GM23248 (cell line): Measurements from ENCODE around the gene UBQLN1.

ENCODE experiments used
- EZH2 ChIP-seq: fragments of 200-600 bp; sonication (generic); IDR thresholded peaks from 2 replicates; pipeline ENCODE4 v1.6.1; 2018; ENCODE audit warnings: antibody characterized with exemption, mild to moderate bottlenecking; ENCODE audit not compliant: insufficient read depth, poor library complexity, severe bottlenecking
- EZH2phosphoT487 ChIP-seq: fragments of 200-600 bp; sonication (generic); IDR thresholded peaks from 2 replicates; pipeline ENCODE4 v1.6.1; 2018; ENCODE audit warnings: antibody characterized with exemption, moderate library complexity, mild to moderate bottlenecking, low read depth; ENCODE audit not compliant: insufficient read depth

- TF ChIP-seq EZH2: no peak
- no peak for TF ChIP-seq EZH2phosphoT487
Measured at GRCh38 chr9:83628540-83628939, 79.2 kb downstream of the UBQLN1 start.
